ENCODE measurements around the gene PGA4.

Gene PGA4

GRCh38 chr11:61181489-61181888 lies 40.7 kb upstream of the PGA4 start:
- Histone ChIP-seq H3K36me3 (ENCODE audit: control insufficient read depth in 2 of 2, insufficient read depth in 1 of 2, low read length in 2 of 2) (no peaks in the 10 kb centered on the region), H3K4me1 (ENCODE audit: control insufficient read depth, insufficient read depth, low read length) (no peaks in the 10 kb centered on the region), H3K27ac (ENCODE audit: extremely low read depth, low read depth, low read length) (no peak overlapping the region), H3K4me3 (ENCODE audit: low read depth, low read length) (no peak overlapping the region), H3K9me3 (ENCODE audit: control insufficient read depth, insufficient read depth, low read depth, low read length) (no peaks in the 10 kb centered on the region)
- ChIA-PET POLR2A (no interaction called here), CTCF (interaction anchor here (1.3 kb wide), 1 partner anchor 351 kb away, joined by 3 read pairs; no protein-coding TSS in a partner anchor)
- no peak for TF ChIP-seq TCF7L2 (IDR thresholded peaks at IDR 0.05; ENCODE audit: borderline replicate concordance, low read depth, low read length)
- no peak for TF ChIP-seq ZNF707 (tag by site-specific recombination; IDR thresholded peaks at IDR 0.05)
- no peak for TF ChIP-seq ZBTB10 (tag by site-specific recombination; IDR thresholded peaks at IDR 0.05)
- TF ChIP-seq ZNF521 (tag by site-specific recombination; IDR thresholded peaks at IDR 0.05), result no peak
- no peak for TF ChIP-seq ZNF488 (tag by site-specific recombination; IDR thresholded peaks at IDR 0.05)
- no peak for TF ChIP-seq ZNF148 (tag by site-specific recombination; IDR thresholded peaks at IDR 0.05; ENCODE audit: borderline replicate concordance)
- TF ChIP-seq ZNF518A (tag by site-specific recombination; conservative IDR thresholded peaks at IDR 0.05; ENCODE audit: low read depth), result peak; percentile 51; the same call in 1 of the 2 replicates
- peak; percentile 31 for TF ChIP-seq ZNF426 (tag by site-specific recombination; IDR thresholded peaks at IDR 0.05)
- no peak for TF ChIP-seq ZNF16 (tag by site-specific recombination; IDR thresholded peaks at IDR 0.05; ENCODE audit: low read depth)
- TF ChIP-seq ZNF26 (tag by site-specific recombination; IDR thresholded peaks at IDR 0.05), result no peak
- no peak for TF ChIP-seq ZNF645 (tag by site-specific recombination; IDR thresholded peaks at IDR 0.05)
- TF ChIP-seq HIC1 (tag by site-specific recombination; IDR thresholded peaks at IDR 0.05), result no peak
- TF ChIP-seq ZNF654 (tag by site-specific recombination; IDR thresholded peaks at IDR 0.05; ENCODE audit: low read depth), result no peak
- TF ChIP-seq ZBTB11 (tag by site-specific recombination; conservative IDR thresholded peaks at IDR 0.05; ENCODE audit: low read depth), result 0 out of 2 replicates have a peak, but pooled peaks have one; percentile 36
- no peak for TF ChIP-seq ZNF175 (tag by site-specific recombination; IDR thresholded peaks at IDR 0.05)
- TF ChIP-seq ZNF394 (tag by site-specific recombination; IDR thresholded peaks at IDR 0.05; ENCODE audit: borderline replicate concordance), result peak; percentile 50; the same call in 1 of the 2 replicates
